Activated T-cell treated with anti-CD3 and anti-CD28 coated beads for 1 hour (primary cell): ENCODE measurements around the gene SND1.
"Not testable (repeated sequence)": the region's sequence is repeated elsewhere in the genome, so short reads cannot be mapped to it uniquely, and the experiment has no call there.

Source experiments
- DNase-seq: peaks from one replicate; pipeline ENCODE4 v3.0.0-alpha.2; 2020; ENCODE audit warnings: low read depth

Gene SND1

DNA sequence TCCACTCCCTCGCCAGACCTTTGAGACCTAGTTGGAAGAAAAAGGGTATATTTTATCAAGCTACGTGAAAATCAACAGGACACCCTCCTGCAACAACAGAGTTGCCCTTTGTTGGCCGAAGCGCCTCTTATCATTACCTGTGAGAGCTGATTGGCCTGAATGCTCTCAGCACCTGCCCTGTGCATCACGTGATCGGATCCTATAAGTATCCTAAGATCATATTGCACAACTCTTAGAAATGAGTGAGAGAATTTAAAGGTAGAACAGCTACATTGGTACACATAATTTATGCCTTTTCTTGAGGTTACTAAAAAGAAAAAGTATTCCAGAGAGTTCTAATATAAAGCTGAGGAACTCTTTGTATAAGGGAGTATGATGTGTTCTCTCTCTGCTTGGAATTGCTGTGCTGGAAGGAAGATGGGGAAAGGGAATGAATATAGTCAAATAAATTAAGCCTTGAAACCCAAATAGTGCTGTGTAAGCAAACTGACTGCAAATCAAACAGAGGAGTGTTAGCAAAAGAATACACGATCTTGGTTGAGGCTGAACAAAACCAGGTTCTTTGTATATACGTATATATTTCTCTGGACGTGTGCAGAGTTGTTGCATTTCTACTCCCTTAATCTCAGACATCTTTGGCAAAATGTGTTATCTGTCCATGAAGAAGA lies 309.9 kb downstream of the SND1 start:
- DNase-seq: no peak

GRCh38 chr7:127962589-127963361 lies 310.8 kb downstream of the SND1 start:
- DNase-seq: no peak

- not testable (repeated sequence) for DNase-seq
These were observed 311.9 kb downstream of the SND1 start for GRCh38 chr7:127963850-127964249.

- no peak for DNase-seq
These were observed 315.3 kb downstream of the SND1 start for GRCh38 chr7:127967281-127967680.

DNA sequence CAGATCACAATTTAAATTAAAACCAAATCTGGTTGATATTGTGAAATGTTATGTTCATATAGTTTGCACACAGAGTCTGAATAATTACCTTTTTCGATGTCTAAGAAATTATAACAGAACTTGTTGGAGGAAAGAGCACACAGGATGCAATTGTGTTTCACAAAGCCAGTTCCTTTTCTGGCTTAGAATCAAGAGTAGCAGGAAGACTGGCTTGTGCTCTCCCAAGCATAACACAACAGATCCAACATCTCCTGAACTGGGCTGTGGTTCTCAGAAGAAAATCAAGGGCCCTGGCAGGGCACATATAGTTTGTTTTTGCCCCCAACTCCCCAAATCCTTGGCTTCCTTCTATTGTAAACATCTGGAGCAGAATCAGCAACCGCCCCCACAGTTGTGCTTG lies 316.6 kb downstream of the SND1 start:
- DNase-seq: no peak

DNA sequence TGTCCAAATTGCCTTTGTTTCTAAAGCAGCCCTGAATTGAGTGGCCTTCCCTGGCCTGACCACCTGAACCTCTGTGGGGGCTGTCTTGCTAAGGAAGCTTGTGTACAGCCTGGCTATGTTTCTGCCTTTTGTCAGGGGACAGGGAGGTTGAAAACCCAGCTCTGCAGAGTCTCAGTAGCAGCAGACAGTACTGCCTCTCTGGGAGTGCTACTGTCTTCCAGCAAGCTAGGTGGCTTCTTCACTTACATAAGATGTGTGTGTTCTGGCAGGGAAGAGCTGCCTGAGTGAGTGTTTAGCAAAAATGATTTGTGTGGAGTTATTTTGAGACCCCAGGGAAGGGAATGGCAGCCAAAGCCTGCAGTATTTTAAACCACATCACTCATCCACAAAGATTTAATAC lies 321.8 kb downstream of the SND1 start:
- no peak for DNase-seq

DNA sequence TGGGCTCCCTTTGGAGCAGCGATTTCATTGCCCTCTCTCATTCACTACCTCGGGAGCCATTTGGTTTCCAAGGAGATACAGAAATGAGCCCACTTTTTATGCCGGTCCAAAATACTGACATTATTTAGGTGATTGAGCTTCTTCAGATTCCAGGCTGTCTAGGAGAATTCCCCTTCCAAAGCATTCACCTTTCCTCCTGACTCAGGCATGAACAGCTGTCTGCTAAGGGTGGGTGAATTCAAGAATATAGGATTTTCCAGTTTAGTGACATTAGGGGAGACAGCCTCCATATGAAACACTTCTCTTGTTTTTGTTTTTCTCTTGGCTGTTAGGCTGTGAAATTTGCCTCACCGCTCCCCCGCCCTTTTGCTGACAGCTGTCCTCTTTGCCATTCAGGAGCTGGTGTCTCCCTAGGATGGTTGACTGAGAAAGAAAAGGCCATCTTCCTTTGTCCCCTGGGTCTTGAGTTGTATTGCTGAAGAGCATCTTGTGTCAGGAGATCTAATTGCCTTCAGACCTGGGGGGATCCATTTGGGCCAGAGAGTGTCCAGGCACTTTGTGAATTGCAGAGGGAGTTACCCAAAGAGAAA lies 322.5 kb downstream of the SND1 start:
- DNase-seq: no peak

GRCh38 chr7:127976056-127976737 lies 324.2 kb downstream of the SND1 start:
- DNase-seq: no peak

DNA sequence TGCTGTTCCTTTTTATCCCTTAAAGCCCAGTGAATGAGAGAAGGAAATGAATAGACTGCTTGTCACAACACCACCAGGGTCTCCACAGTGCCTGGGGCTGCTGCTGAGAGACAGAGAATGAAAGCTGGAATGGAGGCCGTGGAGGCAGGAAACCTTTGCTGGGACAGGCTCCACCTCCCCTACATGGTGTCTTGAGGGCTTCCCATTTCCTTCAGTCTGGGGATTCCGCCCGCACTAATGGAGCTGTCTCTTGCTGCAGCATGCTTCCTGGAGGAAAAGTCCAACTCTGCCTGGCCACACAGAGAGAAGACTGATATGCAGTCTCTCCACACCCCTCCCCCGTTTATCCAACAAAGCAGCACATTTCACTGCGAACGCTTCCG lies 324.7 kb downstream of the SND1 start:
- no peak for DNase-seq

- DNase-seq: no peak
These were observed 326.4 kb downstream of the SND1 start for GRCh38 chr7:127978421-127978820.

DNA sequence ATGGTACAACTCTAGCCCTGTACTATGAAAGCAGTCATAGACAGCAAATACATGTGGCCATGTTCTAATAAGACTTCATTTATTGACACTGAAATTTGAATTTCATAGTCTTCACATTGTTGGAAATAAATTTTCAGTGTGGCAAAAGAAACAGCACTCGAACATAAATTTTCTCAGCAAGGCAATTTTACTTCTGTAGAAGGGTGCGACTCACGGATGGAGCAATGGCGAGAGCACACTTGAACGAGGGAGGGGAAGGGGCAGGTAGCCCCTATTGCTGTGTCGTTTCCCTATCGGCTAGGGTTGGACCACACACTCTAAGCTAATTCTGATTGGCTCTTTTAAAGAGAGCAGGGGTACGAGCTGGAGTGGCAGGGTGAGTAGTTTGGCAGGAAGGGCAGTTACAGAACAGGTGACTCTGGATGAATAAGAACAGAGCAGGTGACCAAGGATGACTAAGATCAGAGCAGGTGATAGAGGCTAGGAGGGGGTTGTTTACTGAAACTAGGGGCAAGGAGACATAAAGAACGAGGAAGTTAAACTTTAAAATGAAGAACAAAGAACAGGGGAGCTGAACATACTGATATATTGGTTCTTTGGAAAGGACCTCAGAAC lies 327.2 kb downstream of the SND1 start:
- DNase-seq: no peak

- no peak for DNase-seq
These were observed 327.7 kb downstream of the SND1 start for GRCh38 chr7:127979728-127980126.

GRCh38 chr7:127980901-127981300 lies 328.9 kb downstream of the SND1 start:
- DNase-seq: no peak

GRCh38 chr7:127981965-127982364 lies 330.0 kb downstream of the SND1 start:
- no peak for DNase-seq

DNA sequence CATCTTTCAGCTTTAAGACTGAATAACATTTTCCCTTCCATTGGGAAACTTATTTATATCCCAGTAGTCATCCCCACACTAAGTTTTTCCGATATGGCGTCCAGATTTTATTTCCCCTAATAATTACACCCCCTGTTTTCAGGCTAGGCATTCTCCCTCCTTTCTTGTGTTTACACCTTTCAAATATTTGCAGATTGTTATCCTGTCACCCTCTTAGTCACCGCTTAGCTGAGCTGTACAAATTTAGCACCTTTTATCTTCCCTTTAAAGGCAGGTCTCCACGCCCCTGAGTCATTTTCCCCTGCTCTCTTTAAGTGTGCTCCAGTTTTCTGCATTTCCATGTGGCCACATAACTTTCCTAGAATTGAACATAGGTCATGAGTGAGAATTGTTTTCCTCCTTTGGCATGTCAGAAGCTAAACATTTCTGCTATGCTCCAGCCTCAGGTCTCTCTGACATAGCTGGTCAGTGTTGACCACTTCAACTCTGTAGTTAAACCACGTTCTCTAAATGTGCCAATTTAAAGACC lies 331.9 kb downstream of the SND1 start:
- DNase-seq: no peak

DNA sequence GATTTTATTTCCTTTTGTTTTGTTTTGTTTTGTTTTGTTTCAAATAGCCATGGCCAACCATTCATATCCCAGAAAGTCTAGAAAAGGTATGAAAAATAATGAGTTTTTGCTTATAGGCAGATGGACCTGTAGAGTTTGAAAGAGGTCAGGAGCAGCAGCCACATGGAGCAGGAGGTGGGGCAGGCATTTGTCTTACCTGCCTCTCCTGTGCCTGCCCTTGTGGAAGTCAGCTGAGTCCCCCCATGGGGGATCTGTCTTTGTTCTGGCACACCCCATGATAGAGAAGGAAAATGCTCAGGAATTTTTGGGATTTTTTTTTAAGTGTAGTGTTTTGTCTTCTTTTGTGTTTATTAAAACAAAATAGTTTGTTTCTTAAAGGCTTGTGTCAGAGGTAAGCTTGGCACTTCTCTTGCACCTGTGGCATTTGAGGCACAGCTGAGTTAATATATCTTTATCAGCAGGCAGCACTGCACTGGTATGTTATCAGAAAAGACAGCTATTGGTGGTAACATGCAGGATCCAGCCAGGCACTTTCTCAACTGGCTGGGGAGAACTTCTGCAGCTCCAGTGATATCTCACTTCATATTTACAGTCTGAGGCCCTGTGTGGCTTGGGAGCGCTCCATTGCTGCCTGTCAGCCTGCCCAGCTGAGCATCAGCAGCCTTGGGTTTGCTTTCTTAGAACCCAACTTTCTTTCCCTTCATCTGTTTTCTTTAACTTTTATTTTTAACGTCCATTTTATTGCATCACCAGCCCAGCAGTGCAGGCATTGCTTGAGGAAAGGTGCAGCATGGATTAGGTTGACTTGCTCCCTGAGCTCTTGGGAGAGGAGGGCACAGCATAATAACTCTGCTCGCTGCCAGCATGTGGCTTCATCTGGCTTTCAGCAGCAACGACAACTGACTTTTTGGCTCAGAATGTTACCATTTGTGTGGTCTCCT lies 334.9 kb downstream of the SND1 start:
- no peak for DNase-seq

DNA sequence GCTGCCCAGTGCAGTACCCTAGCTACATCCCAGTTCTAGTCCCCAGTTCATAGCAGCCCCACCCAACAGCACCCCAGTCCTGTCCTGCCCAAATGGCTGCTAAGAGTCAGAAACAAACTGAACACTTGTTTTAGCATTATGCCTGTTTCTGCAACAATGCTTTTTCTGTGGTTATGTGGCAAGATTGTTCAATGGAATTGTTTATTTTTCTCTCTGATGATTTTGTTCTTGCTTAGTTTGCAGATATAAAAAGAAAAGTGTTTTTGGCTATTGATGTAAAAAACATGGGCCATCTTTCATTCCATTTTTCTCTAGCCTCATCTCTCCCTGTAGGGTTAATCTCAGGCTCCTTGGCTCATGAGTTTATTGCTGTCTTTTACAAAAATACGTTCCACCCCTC lies 336.8 kb downstream of the SND1 start:
- DNase-seq: no peak

DNA sequence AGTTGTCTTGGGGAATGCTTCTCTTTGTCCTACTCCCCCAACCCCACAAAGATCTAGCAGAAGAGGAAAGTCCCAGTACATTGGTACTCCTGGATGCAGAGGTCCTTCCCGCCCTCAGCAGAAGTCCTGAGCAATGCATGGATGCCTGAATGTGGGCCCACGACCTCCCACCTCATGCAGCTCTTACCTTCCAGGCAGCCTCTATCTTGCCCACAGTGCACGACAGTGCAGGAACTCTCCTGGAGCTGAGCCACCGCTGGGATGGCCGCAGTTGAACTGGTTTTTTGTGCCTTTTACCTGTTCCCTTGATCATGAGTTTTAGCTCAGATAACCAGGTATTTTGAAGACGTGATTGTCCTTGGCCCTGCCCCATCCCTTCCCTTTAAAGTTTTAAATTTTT lies 341.3 kb downstream of the SND1 start:
- DNase-seq: no peak

GRCh38 chr7:127993987-127994386 lies 342.0 kb downstream of the SND1 start:
- no peak for DNase-seq

DNA sequence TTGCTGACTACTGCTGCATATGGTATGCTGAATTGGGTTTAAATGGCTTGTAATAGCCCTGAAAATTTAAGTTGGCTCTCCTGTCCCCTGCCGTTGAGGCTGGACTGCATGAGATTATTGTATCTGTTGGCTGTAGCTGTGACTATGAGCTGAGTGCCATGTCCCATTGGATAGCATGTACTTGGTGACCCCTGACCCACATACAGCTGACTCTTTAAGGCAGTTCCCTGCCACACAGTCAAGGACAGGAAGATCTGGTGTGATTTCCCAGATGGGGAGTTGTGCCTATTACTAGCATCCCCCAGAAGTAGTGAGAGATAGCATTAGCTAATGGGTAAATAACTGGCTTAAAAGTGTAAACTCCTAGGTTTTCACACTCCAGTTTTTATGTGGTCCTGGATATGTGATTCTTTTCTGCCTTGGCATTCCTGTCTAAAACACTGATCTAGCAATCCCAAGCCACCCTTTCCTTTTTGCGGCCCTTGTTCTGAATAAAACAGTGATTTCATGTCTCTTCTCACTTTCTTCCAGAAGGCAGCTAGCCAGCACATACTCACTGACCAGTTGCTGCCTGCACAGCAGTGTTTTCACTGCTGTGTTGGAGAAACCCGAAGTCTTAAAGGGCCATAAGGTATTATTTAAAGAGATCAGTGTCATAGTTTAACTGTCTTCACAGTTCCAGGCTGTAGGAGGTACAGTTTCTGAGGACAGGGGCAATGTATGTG lies 343.3 kb downstream of the SND1 start:
- no peak for DNase-seq

GRCh38 chr7:127995881-127996215 lies 343.9 kb downstream of the SND1 start:
- no peak for DNase-seq
